PC-9 (cell line): ENCODE data around the gene C21orf91.

Source experiments
- EZH2 ChIP-seq: fragments of 200-600 bp; sonication (generic); IDR thresholded peaks from 2 replicates; pipeline ENCODE4 v1.8.0; 2017; ENCODE audit warnings: antibody characterized with exemption, low read depth
- TF ChIP-seq, protein P1 (sequence below): fragments of 200-600 bp; sonication (generic); conservative IDR thresholded peaks from 2 replicates; pipeline ENCODE4 v1.6.1; 2017; ENCODE audit warnings: mixed run types, antibody characterized with exemption, mild to moderate bottlenecking, moderate library complexity

GRCh38 chr21:17780539-17780938, 38.6 kb downstream of the C21orf91 start:
- TF ChIP-seq, protein P1, sequence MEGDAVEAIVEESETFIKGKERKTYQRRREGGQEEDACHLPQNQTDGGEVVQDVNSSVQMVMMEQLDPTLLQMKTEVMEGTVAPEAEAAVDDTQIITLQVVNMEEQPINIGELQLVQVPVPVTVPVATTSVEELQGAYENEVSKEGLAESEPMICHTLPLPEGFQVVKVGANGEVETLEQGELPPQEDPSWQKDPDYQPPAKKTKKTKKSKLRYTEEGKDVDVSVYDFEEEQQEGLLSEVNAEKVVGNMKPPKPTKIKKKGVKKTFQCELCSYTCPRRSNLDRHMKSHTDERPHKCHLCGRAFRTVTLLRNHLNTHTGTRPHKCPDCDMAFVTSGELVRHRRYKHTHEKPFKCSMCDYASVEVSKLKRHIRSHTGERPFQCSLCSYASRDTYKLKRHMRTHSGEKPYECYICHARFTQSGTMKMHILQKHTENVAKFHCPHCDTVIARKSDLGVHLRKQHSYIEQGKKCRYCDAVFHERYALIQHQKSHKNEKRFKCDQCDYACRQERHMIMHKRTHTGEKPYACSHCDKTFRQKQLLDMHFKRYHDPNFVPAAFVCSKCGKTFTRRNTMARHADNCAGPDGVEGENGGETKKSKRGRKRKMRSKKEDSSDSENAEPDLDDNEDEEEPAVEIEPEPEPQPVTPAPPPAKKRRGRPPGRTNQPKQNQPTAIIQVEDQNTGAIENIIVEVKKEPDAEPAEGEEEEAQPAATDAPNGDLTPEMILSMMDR: no peak
- no peak for TF ChIP-seq EZH2
